H1 (cell line): Measurements from ENCODE around the gene OSCP1. TPM values are rescaled to one million over a fixed set of nuclear protein-coding genes. Genes with fewer than 3 reads are reported as not detected.

Source experiments
- CTCF ChIA-PET: fragments of 300-600 bp; sonication (Branson Sonifier 250); formaldehyde crosslinking; loops from one replicate; lab custom pipeline; 2021; ENCODE audit not compliant: partially characterized antibody; lab: Charles Lee
- POLR2A ChIA-PET: fragments of 300-600 bp; sonication (Branson Sonifier 250); formaldehyde crosslinking; loops from one replicate; lab custom pipeline; 2021; ENCODE audit warnings: inconsistent platforms; ENCODE audit not compliant: partially characterized antibody; lab: Charles Lee
- DNase-seq, 2 experiments: peaks; one replicate each; pipeline versions ENCODE4 v3.0.0 to v3.0.0-alpha.2; 2010 to 2022; ENCODE audit warnings: low spot score in 2 of 2, low read depth in 1 of 2, mixed read lengths in 1 of 2
- FAIRE-seq: peaks from 2 replicates; lab custom pipeline; 2011; peaks lifted over from hg19 to GRCh38; lab: Jason Lieb, UNC
- H2AFZ ChIP-seq: 2 replicates; pipeline ENCODE4 v1.8.1; 2012; ENCODE audit warnings: low read length, inconsistent platforms
- H2AK5ac ChIP-seq: 2 replicates; pipeline ENCODE4 v1.6.1; 2013; ENCODE audit warnings: low read depth, low read length
- H2BK120ac ChIP-seq: replicated peaks from 2 replicates; pipeline ENCODE3; 2013; ENCODE audit warnings: low read depth, low read length, inconsistent platforms
- H2BK12ac ChIP-seq: 2 replicates; pipeline ENCODE4 v1.6.1; 2013; ENCODE audit warnings: low read depth, low read length
- H2BK15ac ChIP-seq: 2 replicates; pipeline ENCODE4 v1.6.1; 2013; ENCODE audit warnings: low read length
- H2BK20ac ChIP-seq: 2 replicates; pipeline ENCODE4 v1.6.1; 2013; ENCODE audit warnings: low read length
- H2BK5ac ChIP-seq: 2 replicates; pipeline ENCODE4 v1.6.1; 2013; ENCODE audit warnings: low read depth, low read length
- H3K14ac ChIP-seq: 2 replicates; pipeline ENCODE4 v1.6.1; 2013; ENCODE audit warnings: inconsistent platforms; ENCODE audit not compliant: insufficient read length
- H3K18ac ChIP-seq: 2 replicates; pipeline ENCODE4 v1.6.1; 2013; ENCODE audit warnings: low read length; ENCODE audit errors: extremely low read depth
- H3K23ac ChIP-seq: 2 replicates; pipeline ENCODE4 v1.6.1; 2013; ENCODE audit warnings: inconsistent platforms; ENCODE audit not compliant: insufficient read length
- H3K23me2 ChIP-seq: 2 replicates; pipeline ENCODE4 v1.6.1; 2013; ENCODE audit warnings: low read depth, low read length
- H3K27ac ChIP-seq: 2 replicates; pipeline ENCODE4 v1.6.1; 2011; ENCODE audit warnings: low read depth, low read length, inconsistent platforms
- H3K27me3 ChIP-seq, 4 experiments: replicated peaks in 1 of 4; 1 replicate in 1 of 4; 2 replicates in 3 of 4; pipeline versions ENCODE4 v1.6.1 to v1.8.1; 2011 to 2013; ENCODE audit warnings: low read length in 3 of 4, mild to moderate bottlenecking in 3 of 4, inconsistent platforms in 2 of 4, mixed read lengths in 2 of 4, moderate library complexity in 1 of 4; ENCODE audit not compliant: control insufficient read depth in 3 of 4, insufficient read depth in 3 of 4; ENCODE audit errors: extremely low read depth in 1 of 4
- H3K36me3 ChIP-seq, 4 experiments: 2 replicates each; pipeline versions ENCODE4 v1.6.1 to v1.8.1; 2011 to 2013; ENCODE audit warnings: mild to moderate bottlenecking in 4 of 4, low read length in 3 of 4, moderate library complexity in 2 of 4, control low read depth in 1 of 4, inconsistent platforms in 1 of 4; ENCODE audit not compliant: insufficient read depth in 4 of 4, control insufficient read depth in 2 of 4
- H3K4ac ChIP-seq: replicated peaks from 2 replicates; pipeline ENCODE3; 2013; ENCODE audit warnings: low read length, low read depth, mixed read lengths, inconsistent platforms; ENCODE audit not compliant: insufficient read length
- H3K4me1 ChIP-seq, 4 experiments: replicated peaks in 1 of 4; 1 replicate in 1 of 4; 2 replicates in 3 of 4; pipeline versions ENCODE4 v1.6.1 to v1.8.1; 2011 to 2013; ENCODE audit warnings: low read length in 3 of 4, inconsistent platforms in 2 of 4, mixed read lengths in 1 of 4; ENCODE audit not compliant: insufficient read depth in 4 of 4, control insufficient read depth in 3 of 4
- H3K4me2 ChIP-seq, 2 experiments: 2 replicates each; pipeline versions ENCODE4 v1.6.1 to v1.8.1; 2011 to 2013; ENCODE audit warnings: low read depth in 2 of 2, low read length in 2 of 2, control low read depth in 1 of 2, inconsistent platforms in 1 of 2, mild to moderate bottlenecking in 1 of 2; ENCODE audit not compliant: insufficient read depth in 1 of 2
- H3K4me3 ChIP-seq, 4 experiments: fragments of 200-600, 300-600 bp in 1 of 4; sonication (generic), shearing (Covaris generic), sonication (Bioruptor Twin) in 1 of 4; 2 replicates each; pipeline versions ENCODE4 v1.5.1 to v1.8.1; 2011 to 2016; ENCODE audit warnings: low read length in 4 of 4, low read depth in 3 of 4, control low read depth in 2 of 4, inconsistent platforms in 2 of 4, mild to moderate bottlenecking in 2 of 4, mixed read lengths in 1 of 4, moderate library complexity in 1 of 4; ENCODE audit not compliant: insufficient read depth in 2 of 4; ENCODE audit errors: extremely low read depth in 1 of 4
- H3K56ac ChIP-seq: replicated peaks from 2 replicates; pipeline ENCODE3; 2013; ENCODE audit warnings: low read depth, mild to moderate bottlenecking, mixed read lengths, low read length, inconsistent platforms; ENCODE audit not compliant: insufficient read length
- H3K79me1 ChIP-seq: 2 replicates; pipeline ENCODE4 v1.6.1; 2013; ENCODE audit warnings: low read depth, low read length, control low read depth
- H3K79me2 ChIP-seq, 2 experiments: 2 replicates each; pipeline versions ENCODE4 v1.6.1 to v1.8.1; 2012 to 2013; ENCODE audit warnings: low read length in 2 of 2, mild to moderate bottlenecking in 2 of 2, inconsistent platforms in 1 of 2; ENCODE audit not compliant: insufficient read depth in 2 of 2, control insufficient read depth in 1 of 2
- H3K9ac ChIP-seq, 4 experiments: replicated peaks in 1 of 4; 1 replicate in 1 of 4; 2 replicates in 3 of 4; pipeline versions ENCODE4 v1.6.1 to v1.8.1; 2011 to 2013; ENCODE audit warnings: low read depth in 3 of 4, low read length in 3 of 4, control low read depth in 2 of 4, mild to moderate bottlenecking in 2 of 4, moderate library complexity in 2 of 4, inconsistent platforms in 1 of 4; ENCODE audit errors: extremely low read depth in 1 of 4
- H3K9me3 ChIP-seq, 2 experiments: 2 replicates each; pipeline versions ENCODE4 v1.6.1 to v1.8.1; 2012 to 2013; ENCODE audit warnings: mild to moderate bottlenecking in 2 of 2, moderate library complexity in 2 of 2, control low read depth in 1 of 2, inconsistent platforms in 1 of 2, low read depth in 1 of 2, low read length in 1 of 2, mixed read lengths in 1 of 2; ENCODE audit not compliant: insufficient read depth in 2 of 2
- H4K20me1 ChIP-seq, 2 experiments: replicated peaks in 1 of 2; 2 replicates each; pipeline versions ENCODE3 to v1.8.1; 2011 to 2013; ENCODE audit warnings: inconsistent platforms in 2 of 2, low read length in 2 of 2, mild to moderate bottlenecking in 1 of 2; ENCODE audit not compliant: insufficient read depth in 2 of 2, control insufficient read depth in 1 of 2
- H4K5ac ChIP-seq: 2 replicates; pipeline ENCODE4 v1.6.1; 2013; ENCODE audit warnings: low read length, low read depth, mixed read lengths, inconsistent platforms; ENCODE audit not compliant: insufficient read length
- H4K8ac ChIP-seq: 2 replicates; pipeline ENCODE4 v1.8.0; 2013; ENCODE audit warnings: mild to moderate bottlenecking, moderate library complexity, low read length, inconsistent platforms; ENCODE audit not compliant: insufficient read depth; ENCODE audit errors: extremely low read depth
- H4K91ac ChIP-seq: replicated peaks from 2 replicates; pipeline ENCODE3; 2013; ENCODE audit warnings: low read length, mixed read lengths, inconsistent platforms; ENCODE audit not compliant: insufficient read length
- CHD1 ChIP-seq: IDR thresholded peaks from 2 replicates; pipeline ENCODE4 v1.6.1; 2012; ENCODE audit warnings: low read depth, low read length, improper control_type of control experiment
- CHD2 ChIP-seq: IDR thresholded peaks from 2 replicates; pipeline ENCODE4 v1.6.1; 2012; ENCODE audit warnings: low read length, improper control_type of control experiment
- EP300 ChIP-seq, 2 experiments: IDR thresholded peaks; 1 replicate in 1 of 2; 2 replicates in 1 of 2; pipeline ENCODE4 v1.6.1; 2011 to 2012; ENCODE audit warnings: low read depth in 2 of 2, low read length in 2 of 2, mild to moderate bottlenecking in 2 of 2, borderline replicate concordance in 1 of 2, inconsistent platforms in 1 of 2, moderate library complexity in 1 of 2
- POLR2AphosphoS5 ChIP-seq: IDR thresholded peaks from 2 replicates; pipeline ENCODE4 v1.6.1; 2011; ENCODE audit warnings: low read depth, low read length
- POU5F1 ChIP-seq: IDR thresholded peaks from 2 replicates; pipeline ENCODE4 v1.6.1; 2011; ENCODE audit warnings: low read depth, mild to moderate bottlenecking, low read length, moderate library complexity
- RXRA ChIP-seq: IDR thresholded peaks from 2 replicates; pipeline ENCODE4 v1.6.1; 2011; ENCODE audit warnings: low read depth, mild to moderate bottlenecking, low read length, moderate library complexity; ENCODE audit not compliant: insufficient read depth
- SRF ChIP-seq: IDR thresholded peaks from 2 replicates; pipeline ENCODE4 v1.6.1; 2011; ENCODE audit warnings: mild to moderate bottlenecking, low read depth, low read length, moderate library complexity
- WGBS, 2 experiments: shearing (Covaris generic) in 1 of 2; methylation state at CpG; one replicate each; pipeline versions ENCODE4 v1.1.6 to v1.1.7; 2013 to 2015; ENCODE audit warnings: low lambda C conversion rate in 2 of 2, mixed read lengths in 2 of 2, inconsistent platforms in 1 of 2, low coverage in 1 of 2, missing lambda C conversion rate in 1 of 2; ENCODE audit not compliant: insufficient replicate concordance in 2 of 2, insufficient coverage in 1 of 2, insufficient read length in 1 of 2; ENCODE audit errors: extremely low coverage in 1 of 2, missing lambda C conversion rate in 1 of 2; 5-methylcytosine and 5-hydroxymethylcytosine counted together
- polyA plus RNA-seq, 7 experiments: library from polyadenylated mRNA; depleted of rRNA in 3 of 7; stranded (reverse) in 5 of 7; unstranded in 2 of 7; fragments of >200 nt in 5 of 7; fragments of 200-250 nt in 2 of 7; gene quantifications; 1 replicate in 5 of 7; 2 replicates in 1 of 7; 4 replicates in 1 of 7; pipeline versions ENCODE4 v1.2.1 to v1.2.3, GENCODE V29; 2011 to 2013; ENCODE audit warnings: missing spikeins in 2 of 7, mixed read lengths in 2 of 7
- total RNA-seq: library from RNA; stranded (reverse); fragmentation: NEBNext Ultra II Directional; extraction: Animal tissue kit (Norgen Biotek cat#: 25700); gene quantifications from 2 replicates; pipeline ENCODE4 v1.2.1, GENCODE V29; 2021
- TF ChIP-seq, protein P1 (sequence below): IDR thresholded peaks from 2 replicates; pipeline ENCODE4 v1.6.1; 2012; ENCODE audit warnings: low read length, inconsistent platforms

Gene OSCP1
- total and polyA plus RNA-seq, 2 of the 8 experiments (the other 6 are each of a cell fraction or from before 2014, with no cell fraction given): 1.8 to 3.3 TPM

DNA sequence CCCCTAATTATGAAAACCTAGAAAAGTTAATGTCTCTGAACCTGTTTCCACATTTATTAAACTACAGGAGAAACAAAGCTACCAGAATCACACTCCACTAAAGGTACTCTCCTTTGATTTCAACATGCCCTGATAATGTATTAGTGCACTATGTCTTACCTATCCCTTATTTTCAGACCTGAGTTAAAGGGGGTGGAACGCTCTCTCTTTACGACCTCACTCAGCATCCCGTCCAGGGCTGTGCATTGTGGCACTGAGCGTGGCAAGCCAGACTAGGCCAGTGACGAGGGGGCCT lies 53.2 kb downstream of the OSCP1 start:
- ChIA-PET CTCF (interaction anchor here (0.8 to 3.6 kb wide), 8 partner anchors 8 to 172 kb away, joined by 3 to 28 read pairs (median 4); partner anchors contain the start of genes OSCP1 and THRAP3), POLR2A (interaction anchor here (0.8 to 6.2 kb wide), 10 partner anchors 12 to 91 kb away, joined by 3 to 36 read pairs (median 4); partner anchors contain the start of genes EVA1B and SH3D21)
- Histone ChIP-seq H3K4me2 (peak overlapping the region; percentile 87 to 98), H3K9ac (peak overlapping the region; percentile 60 to 94 (median 76)), H3K4me1 (peaks cover 0 to 11% (median 9%) of the 10 kb centered on the region in 4 experiments; a peak in 5 of 7 replicates), H3K27ac (0 out of 2 replicates have a peak overlapping the region, but pooled peaks have one; percentile 25), H3K36me3 (peaks cover 3 to 14% (median 13%) of the 10 kb centered on the region in 4 experiments; a peak in 7 of 8 replicates), H3K4ac (peak overlapping the region; percentile 84), H2BK12ac (peak overlapping the region; percentile 80; the same call in 1 of the 2 replicates), H3K4me3 (peak overlapping the region; percentile 73 to 87 (median 78)), H4K8ac (peak overlapping the region; percentile 96; the same call in 1 of the 2 replicates), H4K91ac (no peak overlapping the region), H4K5ac (peak overlapping the region; percentile 62), H3K14ac (no peak overlapping the region), H2AFZ (peak overlapping the region; percentile 66; the same call in 1 of the 2 replicates), H3K27me3 (no peaks in the 10 kb centered on the region), H2BK15ac (peak overlapping the region; percentile 81; the same call in 1 of the 2 replicates), H3K23me2 (peaks cover 11% of the 10 kb centered on the region), H3K56ac (peak overlapping the region; percentile 64), H3K9me3 (no peaks in the 10 kb centered on the region), H3K79me2 (peaks cover 0 to 11% of the 10 kb centered on the region in 2 experiments; a peak in 3 of 4 replicates), H2BK5ac (peak overlapping the region; percentile 85), H2BK20ac (no peak overlapping the region), H3K23ac (no peak overlapping the region), H3K79me1 (peaks cover 3% of the 10 kb centered on the region; the same call in 1 of the 2 replicates), H4K20me1 (peaks cover 0 to 9% of the 10 kb centered on the region in 2 experiments), H2AK5ac (peak overlapping the region; percentile 48; the same call in 1 of the 2 replicates), H3K18ac (peak overlapping the region; percentile 75), H2BK120ac (no peak overlapping the region)
- no peak for TF ChIP-seq POU5F1
- TF ChIP-seq SRF: no peak
- no peak for TF ChIP-seq EP300 (IDR thresholded peaks at IDR 0.05; ENCODE audit: borderline replicate concordance in 1 of 2, low read depth in 2 of 2, low read length in 2 of 2)
- no peak for TF ChIP-seq CHD1
- no peak for TF ChIP-seq CHD2
- TF ChIP-seq POLR2AphosphoS5: no peak
- TF ChIP-seq, protein P1, sequence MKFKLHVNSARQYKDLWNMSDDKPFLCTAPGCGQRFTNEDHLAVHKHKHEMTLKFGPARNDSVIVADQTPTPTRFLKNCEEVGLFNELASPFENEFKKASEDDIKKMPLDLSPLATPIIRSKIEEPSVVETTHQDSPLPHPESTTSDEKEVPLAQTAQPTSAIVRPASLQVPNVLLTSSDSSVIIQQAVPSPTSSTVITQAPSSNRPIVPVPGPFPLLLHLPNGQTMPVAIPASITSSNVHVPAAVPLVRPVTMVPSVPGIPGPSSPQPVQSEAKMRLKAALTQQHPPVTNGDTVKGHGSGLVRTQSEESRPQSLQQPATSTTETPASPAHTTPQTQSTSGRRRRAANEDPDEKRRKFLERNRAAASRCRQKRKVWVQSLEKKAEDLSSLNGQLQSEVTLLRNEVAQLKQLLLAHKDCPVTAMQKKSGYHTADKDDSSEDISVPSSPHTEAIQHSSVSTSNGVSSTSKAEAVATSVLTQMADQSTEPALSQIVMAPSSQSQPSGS: no peak
- TF ChIP-seq RXRA: no peak
- 23% methylated on average over 5 of the region's 5 CpGs; no CpG with 5 or more reads in 1 of the 2 experiments for WGBS, 2 experiments
- DNase-seq (no peak), FAIRE-seq (no peak)
